OCI-LY3 (cell line): ENCODE measurements around the gene RER1.

Source experiments
- EZH2phosphoT487 ChIP-seq: fragments of 200-600 bp; shearing (Covaris generic); IDR thresholded peaks from 2 replicates; pipeline ENCODE4 v1.6.1; 2018; ENCODE audit warnings: antibody characterized with exemption, mixed run types, low read depth
- TF ChIP-seq, protein P1 (sequence below): fragments of 200-600, 300-600 bp; sonication (generic); IDR thresholded peaks from 2 replicates; pipeline ENCODE4 v1.5.1; 2014; ENCODE audit warnings: antibody characterized with exemption, low read length, low read depth

DNA sequence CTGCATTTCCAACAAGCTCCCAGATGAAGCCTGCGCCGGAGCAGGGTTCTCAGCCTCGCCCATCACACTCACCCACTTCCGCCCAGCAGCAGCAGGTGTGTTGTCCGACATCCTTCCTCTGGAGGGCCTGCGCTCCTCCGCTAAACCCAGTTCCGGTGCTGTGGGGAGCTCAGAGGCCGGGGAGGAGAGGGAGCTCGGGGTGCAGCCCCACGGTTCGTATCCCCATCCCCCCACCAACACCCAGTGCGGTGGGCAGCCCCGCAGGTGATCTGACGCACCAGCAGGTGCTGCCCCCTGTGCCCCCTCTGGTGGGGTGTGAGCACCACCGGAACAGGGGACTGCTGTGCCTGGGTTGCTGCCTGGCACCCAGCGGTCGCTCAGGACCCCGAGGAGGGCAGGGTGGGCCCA is 24.2 kb downstream of the RER1 start:
- TF ChIP-seq, protein P1, sequence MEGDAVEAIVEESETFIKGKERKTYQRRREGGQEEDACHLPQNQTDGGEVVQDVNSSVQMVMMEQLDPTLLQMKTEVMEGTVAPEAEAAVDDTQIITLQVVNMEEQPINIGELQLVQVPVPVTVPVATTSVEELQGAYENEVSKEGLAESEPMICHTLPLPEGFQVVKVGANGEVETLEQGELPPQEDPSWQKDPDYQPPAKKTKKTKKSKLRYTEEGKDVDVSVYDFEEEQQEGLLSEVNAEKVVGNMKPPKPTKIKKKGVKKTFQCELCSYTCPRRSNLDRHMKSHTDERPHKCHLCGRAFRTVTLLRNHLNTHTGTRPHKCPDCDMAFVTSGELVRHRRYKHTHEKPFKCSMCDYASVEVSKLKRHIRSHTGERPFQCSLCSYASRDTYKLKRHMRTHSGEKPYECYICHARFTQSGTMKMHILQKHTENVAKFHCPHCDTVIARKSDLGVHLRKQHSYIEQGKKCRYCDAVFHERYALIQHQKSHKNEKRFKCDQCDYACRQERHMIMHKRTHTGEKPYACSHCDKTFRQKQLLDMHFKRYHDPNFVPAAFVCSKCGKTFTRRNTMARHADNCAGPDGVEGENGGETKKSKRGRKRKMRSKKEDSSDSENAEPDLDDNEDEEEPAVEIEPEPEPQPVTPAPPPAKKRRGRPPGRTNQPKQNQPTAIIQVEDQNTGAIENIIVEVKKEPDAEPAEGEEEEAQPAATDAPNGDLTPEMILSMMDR, result peak; percentile 17; the same call in 1 of the 2 replicates
- TF ChIP-seq EZH2phosphoT487, result no peak
